Endothelial cell (in vitro differentiated cells): ENCODE measurements around the gene MYO1F. TPM values are rescaled to one million over a fixed set of nuclear protein-coding genes. Genes with fewer than 3 reads are reported as not detected.

Source experiments
- DNase-seq: peaks from one replicate; pipeline ENCODE4 v3.0.0; 2021; ENCODE audit warnings: low spot score
- H3K27ac Mint-ChIP-seq: one replicate; pipeline ENCODE4 v1.8.0; 2021; ENCODE audit warnings: mixed read lengths, inconsistent platforms; ENCODE audit not compliant: unreplicated experiment
- H3K27me3 Mint-ChIP-seq: one replicate; pipeline ENCODE4 v1.8.0; 2021; ENCODE audit warnings: mild to moderate bottlenecking, moderate library complexity, mixed read lengths, inconsistent platforms; ENCODE audit not compliant: unreplicated experiment
- H3K36me3 Mint-ChIP-seq: one replicate; pipeline ENCODE4 v1.8.0; 2021; ENCODE audit warnings: mild to moderate bottlenecking, low read depth, mixed read lengths, inconsistent platforms; ENCODE audit not compliant: unreplicated experiment
- H3K4me1 Mint-ChIP-seq: one replicate; pipeline ENCODE4 v1.8.0; 2021; ENCODE audit warnings: mild to moderate bottlenecking, mixed read lengths, inconsistent platforms; ENCODE audit not compliant: unreplicated experiment
- H3K4me3 Mint-ChIP-seq: one replicate; pipeline ENCODE4 v1.8.0; 2021; ENCODE audit warnings: mild to moderate bottlenecking, mixed read lengths, inconsistent platforms; ENCODE audit not compliant: unreplicated experiment
- H3K9me3 Mint-ChIP-seq: one replicate; pipeline ENCODE4 v1.8.0; 2021; ENCODE audit warnings: mixed read lengths, inconsistent platforms; ENCODE audit not compliant: unreplicated experiment
- total RNA-seq: library from RNA; stranded (reverse); fragmentation: NEBNext Ultra II Directional; extraction: Animal tissue kit (Norgen Biotek cat#: 25700); gene quantifications from one replicate; pipeline ENCODE4 v1.2.1, GENCODE V29; 2021; ENCODE audit not compliant: unreplicated experiment
- TF ChIP-seq, protein P1 (sequence below): fragments of 200-600 bp; sonication (generic); IDR thresholded peaks from one replicate; pipeline ENCODE4 v1.5.0; 2021; ENCODE audit warnings: antibody characterized with exemption; ENCODE audit not compliant: unreplicated experiment

The MYO1F gene
- total RNA-seq, 1 donor from 2014 or later, result 3.2 TPM

DNA sequence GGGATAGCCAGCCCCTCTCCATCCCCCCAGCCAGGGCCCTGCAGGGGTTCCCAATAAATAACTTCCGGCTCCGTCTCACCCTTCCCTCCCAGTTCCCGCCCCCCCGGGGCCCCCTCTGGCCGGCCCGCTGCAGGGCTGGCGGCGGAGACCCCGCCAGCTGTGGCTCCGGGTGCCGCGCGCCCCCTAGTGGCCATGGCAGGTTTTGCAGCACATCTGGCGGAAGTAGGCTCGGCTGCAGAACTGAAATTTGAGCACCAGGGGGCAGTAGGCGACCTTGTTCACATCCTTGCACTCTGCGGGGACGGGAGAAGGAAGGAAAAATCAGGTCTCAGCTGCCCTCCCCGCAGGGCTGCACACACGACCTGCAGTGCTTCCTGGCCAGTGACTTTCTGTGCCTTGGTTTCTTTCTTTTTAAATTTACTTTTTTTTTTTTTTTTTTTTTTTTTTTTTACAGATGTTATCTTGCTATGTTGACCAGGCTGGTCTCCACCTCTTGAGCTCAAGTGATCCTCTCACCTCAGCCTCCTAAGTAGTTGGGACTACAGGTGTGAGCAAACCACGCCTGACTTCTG, 3.6 kb upstream of the MYO1F start:
- Mint-ChIP-seq H3K4me3 (no peak overlapping the region), H3K27ac (no peak overlapping the region), H3K9me3 (no peaks in the 10 kb centered on the region), H3K27me3 (peaks cover 8% of the 10 kb centered on the region), H3K36me3 (peaks cover 8% of the 10 kb centered on the region), H3K4me1 (peaks cover 10% of the 10 kb centered on the region)
- peak; percentile 89 for DNase-seq
- TF ChIP-seq, protein P1, sequence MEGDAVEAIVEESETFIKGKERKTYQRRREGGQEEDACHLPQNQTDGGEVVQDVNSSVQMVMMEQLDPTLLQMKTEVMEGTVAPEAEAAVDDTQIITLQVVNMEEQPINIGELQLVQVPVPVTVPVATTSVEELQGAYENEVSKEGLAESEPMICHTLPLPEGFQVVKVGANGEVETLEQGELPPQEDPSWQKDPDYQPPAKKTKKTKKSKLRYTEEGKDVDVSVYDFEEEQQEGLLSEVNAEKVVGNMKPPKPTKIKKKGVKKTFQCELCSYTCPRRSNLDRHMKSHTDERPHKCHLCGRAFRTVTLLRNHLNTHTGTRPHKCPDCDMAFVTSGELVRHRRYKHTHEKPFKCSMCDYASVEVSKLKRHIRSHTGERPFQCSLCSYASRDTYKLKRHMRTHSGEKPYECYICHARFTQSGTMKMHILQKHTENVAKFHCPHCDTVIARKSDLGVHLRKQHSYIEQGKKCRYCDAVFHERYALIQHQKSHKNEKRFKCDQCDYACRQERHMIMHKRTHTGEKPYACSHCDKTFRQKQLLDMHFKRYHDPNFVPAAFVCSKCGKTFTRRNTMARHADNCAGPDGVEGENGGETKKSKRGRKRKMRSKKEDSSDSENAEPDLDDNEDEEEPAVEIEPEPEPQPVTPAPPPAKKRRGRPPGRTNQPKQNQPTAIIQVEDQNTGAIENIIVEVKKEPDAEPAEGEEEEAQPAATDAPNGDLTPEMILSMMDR, result peak; percentile 100

DNA sequence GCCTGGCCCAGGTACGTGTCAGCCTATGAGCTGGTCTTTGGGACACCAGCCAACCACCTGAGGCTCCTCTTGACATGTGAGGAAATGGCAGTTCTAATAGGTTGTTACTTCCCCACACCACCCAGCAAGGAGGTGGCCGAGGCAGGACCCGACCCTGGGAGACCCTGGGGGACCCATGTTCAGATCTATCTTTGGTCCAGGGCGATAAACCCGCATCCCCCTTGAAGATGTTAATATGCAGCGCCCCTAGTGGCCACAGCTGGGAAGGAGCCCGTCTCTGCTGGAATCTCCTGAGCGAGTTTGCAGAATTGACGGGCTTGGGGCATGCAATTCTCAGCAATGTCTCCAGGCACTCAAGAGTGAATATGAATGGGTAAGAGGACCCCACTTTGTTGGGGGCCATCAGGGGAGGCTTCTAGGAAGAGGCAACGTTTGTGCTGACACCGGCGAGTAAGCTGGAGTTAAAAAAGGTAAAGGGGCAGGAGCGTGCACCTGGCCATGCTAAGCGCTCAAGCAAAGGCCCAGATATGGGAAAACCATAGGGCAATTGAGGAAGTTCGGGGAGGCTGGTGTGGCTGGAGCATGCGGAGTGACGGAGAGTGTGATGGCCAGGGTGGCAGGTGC, 1.5 kb upstream of the MYO1F start:
- DNase-seq, result peak; percentile 84
- Mint-ChIP-seq H3K36me3 (peaks cover 8% of the 10 kb centered on the region), H3K4me1 (peaks cover 13% of the 10 kb centered on the region), H3K27me3 (peaks cover 10% of the 10 kb centered on the region), H3K4me3 (no peak overlapping the region), H3K27ac (no peak overlapping the region), H3K9me3 (no peaks in the 10 kb centered on the region)
- TF ChIP-seq, protein P1, result peak; percentile 92

GRCh38 chr19:8577741-8578140, 499 bp upstream of the MYO1F start:
- H3K36me3 Mint-ChIP-seq, result peaks cover 8% of the 10 kb centered on the region
- peaks cover 8% of the 10 kb centered on the region for H3K27me3 Mint-ChIP-seq
- H3K4me3 Mint-ChIP-seq, result no peak overlapping the region
- TF ChIP-seq, protein P1, result no peak
- no peaks in the 10 kb centered on the region for H3K9me3 Mint-ChIP-seq
- peaks cover 13% of the 10 kb centered on the region for H3K4me1 Mint-ChIP-seq
- DNase-seq, result no peak
- no peak overlapping the region for H3K27ac Mint-ChIP-seq

- peaks cover 13% of the 10 kb centered on the region for H3K4me1 Mint-ChIP-seq
- H3K27ac Mint-ChIP-seq, result no peak overlapping the region
- H3K36me3 Mint-ChIP-seq, result peaks cover 4% of the 10 kb centered on the region
- peaks cover 8% of the 10 kb centered on the region for H3K27me3 Mint-ChIP-seq
- H3K4me3 Mint-ChIP-seq, result no peak overlapping the region
- DNase-seq, result no peak
- TF ChIP-seq, protein P1, result no peak
- H3K9me3 Mint-ChIP-seq, result no peaks in the 10 kb centered on the region
Observed at GRCh38 chr19:8576273-8576993, 809 bp downstream of the MYO1F start.
